HG03175 (cell line): ENCODE results near the gene LECT2.

Experiments
- ATAC-seq: cut with Tn5 transposase; IDR thresholded peaks from one replicate; pipeline ENCODE4 v1.9.1; 2021; ENCODE audit warnings: mild to moderate bottlenecking, moderate library complexity; ENCODE audit not compliant: unreplicated experiment

The LECT2 gene

DNA sequence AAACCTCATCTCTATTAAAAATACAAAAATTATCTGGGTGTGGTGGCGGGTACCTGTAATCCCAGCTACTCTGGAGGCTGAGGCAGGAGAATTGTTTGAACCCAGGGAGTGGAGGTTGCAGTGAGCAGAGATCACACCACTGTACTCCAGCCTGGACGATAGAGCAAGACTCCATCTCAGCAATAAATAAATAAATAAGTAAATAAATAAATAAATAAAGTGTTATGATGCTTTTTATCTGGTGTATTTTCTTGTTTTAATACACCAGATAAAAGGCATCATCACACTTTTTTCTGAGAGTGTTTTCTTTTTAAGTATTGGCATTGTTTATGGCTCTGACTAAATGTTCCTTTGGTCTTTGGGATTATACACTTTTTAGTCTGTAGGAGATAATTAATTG is 24.2 kb upstream of the LECT2 start:
- no peak for ATAC-seq

- ATAC-seq, result no peak
Observed at GRCh38 chr5:135978212-135978631, 23.4 kb upstream of the LECT2 start.

- ATAC-seq, result peak; percentile 83
Observed at GRCh38 chr5:135977375-135977928, 22.7 kb upstream of the LECT2 start.

DNA sequence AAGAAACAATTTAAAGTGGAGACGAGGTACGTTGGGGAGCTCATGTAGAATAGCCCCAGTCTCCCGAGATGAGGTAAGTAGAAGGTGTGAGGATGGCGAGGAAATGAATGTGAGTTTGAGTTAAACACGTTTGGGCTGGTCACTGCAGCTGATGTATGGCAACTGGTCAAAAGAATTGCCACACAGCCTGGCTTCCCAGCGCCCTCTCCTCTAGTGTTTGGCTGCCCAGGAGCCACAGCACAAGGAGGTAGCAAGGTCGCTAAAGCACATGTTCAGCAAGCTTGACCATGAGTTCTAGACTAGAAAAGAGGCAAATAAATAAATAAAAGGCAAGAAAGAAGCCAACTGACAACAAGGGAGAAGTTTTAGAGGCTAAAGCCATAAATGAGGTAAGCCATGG is 21.4 kb upstream of the LECT2 start:
- ATAC-seq, result no peak

GRCh38 chr5:135975122-135975521 is 20.3 kb upstream of the LECT2 start:
- no peak for ATAC-seq

DNA sequence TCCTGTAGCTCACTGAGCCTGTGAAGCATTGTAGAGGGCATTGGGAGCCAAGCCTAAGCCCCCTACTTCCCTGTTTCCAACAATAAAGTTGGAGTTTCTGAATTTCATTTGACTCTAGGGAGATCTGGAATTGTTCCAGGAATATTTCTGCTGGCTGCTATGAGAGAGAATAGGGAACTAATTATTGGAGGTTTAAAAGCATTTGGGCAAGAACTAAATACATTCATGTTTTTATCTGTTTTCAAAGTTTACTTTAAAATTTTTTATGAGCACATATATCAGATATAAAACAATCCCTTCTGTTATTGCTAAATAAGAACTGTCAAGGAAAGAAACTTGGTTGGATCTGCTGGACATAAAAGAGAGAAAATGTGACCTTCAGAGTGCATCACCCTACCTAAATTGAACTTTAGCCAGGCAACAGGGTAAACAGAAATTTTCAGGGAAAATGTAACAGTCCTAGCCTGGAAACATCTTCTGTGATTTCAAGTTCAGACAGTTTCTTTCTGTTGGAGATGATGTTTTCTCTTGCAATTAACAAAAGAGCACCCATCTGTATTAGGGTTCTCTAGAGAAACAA is 19.3 kb upstream of the LECT2 start:
- ATAC-seq, result no peak

GRCh38 chr5:135973323-135974020 is 18.7 kb upstream of the LECT2 start:
- ATAC-seq, result no peak

DNA sequence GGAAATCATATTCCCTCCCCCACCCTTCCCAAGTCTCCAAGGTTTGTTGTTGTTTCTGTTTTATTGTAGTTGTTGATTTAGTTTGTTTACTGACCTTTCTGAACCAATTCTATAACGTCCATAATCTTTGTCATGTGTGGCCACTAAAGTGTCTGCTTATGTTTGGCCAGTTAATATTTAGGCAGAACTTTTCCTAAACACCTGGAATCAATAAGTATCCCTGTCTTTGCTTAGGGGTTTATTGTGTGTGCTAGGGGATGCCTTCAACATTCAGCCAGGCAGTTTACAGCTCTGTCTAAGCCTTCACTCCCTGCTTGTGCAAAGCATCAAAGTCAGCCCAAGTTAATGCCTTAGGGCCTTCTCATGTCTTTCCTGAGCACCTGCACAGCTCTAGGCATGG is 16.9 kb upstream of the LECT2 start:
- no peak for ATAC-seq

GRCh38 chr5:135966790-135967189 is 12.0 kb upstream of the LECT2 start:
- ATAC-seq, result no peak

DNA sequence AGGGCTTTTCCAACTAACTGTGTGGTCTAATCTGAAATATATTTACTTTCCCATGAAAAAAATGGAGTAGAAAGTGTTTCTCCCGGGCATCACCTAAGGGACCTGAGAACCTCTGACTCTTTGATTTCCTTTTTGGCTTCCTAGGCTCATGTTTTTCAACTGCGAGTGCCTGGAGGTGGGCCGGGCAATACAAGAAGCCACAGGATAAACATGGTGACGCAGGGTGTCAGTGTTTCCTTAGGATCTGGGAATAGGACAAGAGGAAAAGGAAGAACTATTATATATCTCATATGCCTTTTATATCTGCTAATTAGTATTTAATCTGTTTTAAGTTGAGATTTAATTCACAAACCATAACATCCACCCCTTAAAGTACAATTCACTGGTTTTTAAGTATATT is 11.4 kb upstream of the LECT2 start:
- no peak for ATAC-seq

DNA sequence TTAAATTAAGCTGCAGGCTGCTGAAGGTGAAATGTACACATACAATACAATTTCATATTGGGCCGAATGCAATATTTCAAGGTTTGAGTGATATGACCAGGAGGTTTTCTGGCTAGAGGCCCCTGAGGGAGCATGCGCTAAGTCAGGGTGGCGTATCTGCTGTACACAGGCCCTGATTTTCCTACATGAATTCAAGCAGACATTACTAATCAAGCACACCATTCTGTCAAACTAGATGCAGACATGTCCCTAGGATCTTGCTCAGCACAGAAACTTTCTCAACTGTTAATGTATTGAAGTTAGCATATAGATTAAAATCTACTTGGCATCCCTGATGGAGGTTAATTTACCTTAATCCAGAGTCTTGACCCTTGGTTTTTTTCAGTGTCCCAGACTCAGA is 10.7 kb upstream of the LECT2 start:
- no peak for ATAC-seq

DNA sequence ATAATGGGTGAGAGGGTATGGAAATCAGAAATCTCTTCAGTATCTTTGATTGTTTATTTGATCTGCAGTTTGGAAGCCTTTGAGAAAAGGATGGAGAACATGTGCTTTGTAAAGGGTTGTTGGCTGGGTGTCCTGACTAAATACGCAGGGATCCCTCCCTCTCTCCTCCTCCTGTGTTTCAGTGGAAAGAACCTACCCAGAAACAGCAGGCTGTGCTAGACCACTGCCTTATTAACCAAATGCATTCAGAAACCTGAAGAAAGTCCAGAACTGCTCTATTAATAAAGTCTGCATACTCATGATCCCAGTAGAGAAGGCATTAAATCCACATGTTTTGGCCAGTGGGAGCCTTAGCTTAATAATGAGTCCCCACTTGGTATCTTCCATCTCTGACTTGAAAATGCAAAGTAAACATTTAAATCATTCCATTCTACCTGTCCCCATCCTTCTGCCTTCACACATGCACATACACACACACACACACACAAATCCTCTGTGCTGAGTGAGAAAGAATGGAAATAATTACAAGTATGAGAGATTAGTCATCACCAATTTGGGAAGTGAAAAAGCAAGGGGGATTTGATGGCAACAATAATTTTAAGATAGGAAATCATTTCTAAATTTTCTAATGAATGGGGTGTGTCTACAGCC is 10.0 kb upstream of the LECT2 start:
- no peak for ATAC-seq

- no peak for ATAC-seq
Observed at GRCh38 chr5:135955525-135955924, 742 bp upstream of the LECT2 start.

DNA sequence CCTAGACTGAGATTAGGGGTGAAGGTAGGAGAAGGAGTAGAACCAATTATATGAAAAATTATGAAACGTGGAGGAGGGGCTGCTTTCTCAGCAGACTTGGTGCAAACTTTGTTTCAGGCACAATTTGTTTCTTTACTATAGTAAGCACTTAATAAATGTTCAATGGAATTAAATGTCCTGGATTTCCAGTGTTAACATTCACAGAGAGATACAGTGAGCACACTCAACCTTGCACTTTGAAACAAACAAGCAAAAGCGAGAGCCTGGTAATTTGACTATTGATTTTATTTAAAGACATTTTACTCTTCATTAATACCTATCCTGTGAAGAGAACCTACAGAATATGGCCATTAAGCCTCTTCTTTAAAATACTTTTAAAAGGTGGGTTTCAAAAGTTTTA is 933 bp downstream of the LECT2 start:
- no peak for ATAC-seq

GRCh38 chr5:135952683-135953082 is 2.1 kb downstream of the LECT2 start:
- ATAC-seq, result no peak

DNA sequence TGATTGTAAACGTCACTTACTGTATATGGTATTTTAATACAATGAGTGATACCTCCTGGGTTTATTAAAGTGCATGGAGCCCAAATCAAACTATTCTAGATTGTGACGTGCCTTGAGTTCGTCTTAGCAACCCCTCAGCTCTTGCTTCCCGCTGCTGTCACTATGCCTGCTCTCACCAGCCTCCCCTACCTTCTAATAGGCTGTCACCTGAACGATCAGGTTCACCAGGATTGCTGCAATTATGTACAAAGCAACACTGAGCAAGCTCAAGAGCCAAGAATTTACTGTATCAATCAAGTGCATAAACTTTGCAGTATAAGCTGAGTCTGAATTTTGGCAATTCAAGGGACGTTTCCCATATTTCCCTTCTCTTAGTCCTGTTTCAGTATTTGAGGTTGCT is 3.0 kb downstream of the LECT2 start:
- ATAC-seq, result no peak

GRCh38 chr5:135951257-135951656 is 3.5 kb downstream of the LECT2 start:
- ATAC-seq, result no peak

- ATAC-seq, result no peak
Observed at GRCh38 chr5:135950611-135951010, 4.2 kb downstream of the LECT2 start.

- ATAC-seq, result no peak
Observed at GRCh38 chr5:135944967-135945560, 9.7 kb downstream of the LECT2 start.

- no peak for ATAC-seq
Observed at GRCh38 chr5:135944564-135944963, 10.2 kb downstream of the LECT2 start.

GRCh38 chr5:135942202-135942771 is 12.5 kb downstream of the LECT2 start:
- ATAC-seq, result no peak
